GM23338 (cell line): Measurements from ENCODE around the gene ERC1.

Source experiments
- CREB1 ChIP-seq: fragments of 250-450 bp; sonication (Bioruptor Pico); IDR thresholded peaks from 2 replicates; pipeline ENCODE4 v1.5.0; 2020; ENCODE audit warnings: low read depth, mild to moderate bottlenecking, moderate library complexity
- EZH2 ChIP-seq: fragments of 200-600 bp; sonication (generic); IDR thresholded peaks from one replicate; pipeline ENCODE4 v1.8.0; 2017; ENCODE audit warnings: antibody characterized with exemption, mild to moderate bottlenecking, low read depth; ENCODE audit not compliant: unreplicated experiment
- EZH2phosphoT487 ChIP-seq: fragments of 200-600 bp; sonication (generic); IDR thresholded peaks from one replicate; pipeline ENCODE4 v1.8.1; 2018; ENCODE audit warnings: antibody characterized with exemption; ENCODE audit not compliant: unreplicated experiment
- JUNB ChIP-seq: IDR thresholded peaks from one replicate; pipeline ENCODE4 v1.6.1; 2016; ENCODE audit warnings: antibody characterized with exemption; ENCODE audit not compliant: unreplicated experiment
- NANOG ChIP-seq: IDR thresholded peaks from 2 replicates; pipeline ENCODE4 v1.6.1; 2016; ENCODE audit warnings: antibody characterized with exemption, borderline replicate concordance
- POLR2AphosphoS5 ChIP-seq: IDR thresholded peaks from 2 replicates; pipeline ENCODE4 v1.6.1; 2016; ENCODE audit warnings: antibody characterized with exemption, low read depth
- STAT1 ChIP-seq: IDR thresholded peaks from one replicate; pipeline ENCODE4 v1.6.1; 2016; ENCODE audit warnings: antibody characterized with exemption; ENCODE audit not compliant: unreplicated experiment
- ZNF114 ChIP-seq: fragments of 250-450 bp; sonication (Bioruptor Pico); IDR thresholded peaks from 2 replicates; pipeline ENCODE4 v1.5.0; 2020; ENCODE audit warnings: mild to moderate bottlenecking, moderate library complexity
- ZNF331 ChIP-seq: fragments of 250-450 bp; sonication (Bioruptor Pico); IDR thresholded peaks from 2 replicates; pipeline ENCODE4 v1.5.0; 2020; ENCODE audit warnings: low read depth, mild to moderate bottlenecking, moderate library complexity
- TF ChIP-seq, protein P1 (sequence below), 2 experiments: fragments of 200-600 bp in 1 of 2; sonication (generic) in 1 of 2; conservative IDR thresholded peaks; 2 replicates each; pipeline versions ENCODE4 v1.5.1 to v1.6.1; 2016 to 2017; ENCODE audit warnings: antibody characterized with exemption in 2 of 2, low read depth in 2 of 2, mild to moderate bottlenecking in 2 of 2, moderate library complexity in 1 of 2
- TF ChIP-seq, protein P2 (sequence below): IDR thresholded peaks from one replicate; pipeline ENCODE4 v1.6.1; 2018; ENCODE audit warnings: antibody characterized with exemption; ENCODE audit not compliant: unreplicated experiment
- TF ChIP-seq, protein P3 (sequence below): IDR thresholded peaks from 2 replicates; pipeline ENCODE4 v1.6.1; 2016; ENCODE audit warnings: antibody characterized with exemption
- TF ChIP-seq, protein P4 (sequence below): fragments of 250-450 bp; sonication (Bioruptor Pico); IDR thresholded peaks from 2 replicates; pipeline ENCODE4 v1.5.0; 2020; ENCODE audit warnings: mild to moderate bottlenecking, moderate library complexity

DNA sequence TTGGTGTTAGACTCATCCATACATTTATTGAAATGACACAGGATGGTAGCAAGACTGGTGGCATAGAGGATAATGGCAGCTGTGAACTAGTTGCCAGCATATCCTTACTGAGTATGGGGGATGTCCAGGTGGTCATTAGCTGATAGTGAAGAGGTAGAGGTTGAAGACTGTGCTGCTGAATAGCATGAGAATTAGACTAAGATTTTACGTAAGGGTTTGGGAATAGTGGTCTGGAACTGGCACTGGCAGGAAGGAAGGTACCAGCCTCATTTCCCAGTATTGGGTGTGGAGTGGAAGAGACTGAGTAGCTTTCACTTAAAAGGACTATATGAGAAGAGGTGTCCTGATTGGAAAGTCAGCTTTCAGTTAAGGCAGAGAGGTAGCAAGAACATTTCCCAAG, 6.5 kb downstream of the ERC1 start:
- TF ChIP-seq, protein P1, sequence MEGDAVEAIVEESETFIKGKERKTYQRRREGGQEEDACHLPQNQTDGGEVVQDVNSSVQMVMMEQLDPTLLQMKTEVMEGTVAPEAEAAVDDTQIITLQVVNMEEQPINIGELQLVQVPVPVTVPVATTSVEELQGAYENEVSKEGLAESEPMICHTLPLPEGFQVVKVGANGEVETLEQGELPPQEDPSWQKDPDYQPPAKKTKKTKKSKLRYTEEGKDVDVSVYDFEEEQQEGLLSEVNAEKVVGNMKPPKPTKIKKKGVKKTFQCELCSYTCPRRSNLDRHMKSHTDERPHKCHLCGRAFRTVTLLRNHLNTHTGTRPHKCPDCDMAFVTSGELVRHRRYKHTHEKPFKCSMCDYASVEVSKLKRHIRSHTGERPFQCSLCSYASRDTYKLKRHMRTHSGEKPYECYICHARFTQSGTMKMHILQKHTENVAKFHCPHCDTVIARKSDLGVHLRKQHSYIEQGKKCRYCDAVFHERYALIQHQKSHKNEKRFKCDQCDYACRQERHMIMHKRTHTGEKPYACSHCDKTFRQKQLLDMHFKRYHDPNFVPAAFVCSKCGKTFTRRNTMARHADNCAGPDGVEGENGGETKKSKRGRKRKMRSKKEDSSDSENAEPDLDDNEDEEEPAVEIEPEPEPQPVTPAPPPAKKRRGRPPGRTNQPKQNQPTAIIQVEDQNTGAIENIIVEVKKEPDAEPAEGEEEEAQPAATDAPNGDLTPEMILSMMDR (conservative IDR thresholded peaks at IDR 0.05; ENCODE audit: low read depth in 2 of 2), result no peak
- TF ChIP-seq CREB1 (no peak), EZH2 (no peak), STAT1 (no peak), POLR2AphosphoS5 (no peak), ZNF331 (CRISPR knock-in tag) (no peak), EZH2phosphoT487 (no peak), ZNF114 (CRISPR knock-in tag) (no peak), NANOG (no peak), JUNB (no peak)
- TF ChIP-seq, protein P2, sequence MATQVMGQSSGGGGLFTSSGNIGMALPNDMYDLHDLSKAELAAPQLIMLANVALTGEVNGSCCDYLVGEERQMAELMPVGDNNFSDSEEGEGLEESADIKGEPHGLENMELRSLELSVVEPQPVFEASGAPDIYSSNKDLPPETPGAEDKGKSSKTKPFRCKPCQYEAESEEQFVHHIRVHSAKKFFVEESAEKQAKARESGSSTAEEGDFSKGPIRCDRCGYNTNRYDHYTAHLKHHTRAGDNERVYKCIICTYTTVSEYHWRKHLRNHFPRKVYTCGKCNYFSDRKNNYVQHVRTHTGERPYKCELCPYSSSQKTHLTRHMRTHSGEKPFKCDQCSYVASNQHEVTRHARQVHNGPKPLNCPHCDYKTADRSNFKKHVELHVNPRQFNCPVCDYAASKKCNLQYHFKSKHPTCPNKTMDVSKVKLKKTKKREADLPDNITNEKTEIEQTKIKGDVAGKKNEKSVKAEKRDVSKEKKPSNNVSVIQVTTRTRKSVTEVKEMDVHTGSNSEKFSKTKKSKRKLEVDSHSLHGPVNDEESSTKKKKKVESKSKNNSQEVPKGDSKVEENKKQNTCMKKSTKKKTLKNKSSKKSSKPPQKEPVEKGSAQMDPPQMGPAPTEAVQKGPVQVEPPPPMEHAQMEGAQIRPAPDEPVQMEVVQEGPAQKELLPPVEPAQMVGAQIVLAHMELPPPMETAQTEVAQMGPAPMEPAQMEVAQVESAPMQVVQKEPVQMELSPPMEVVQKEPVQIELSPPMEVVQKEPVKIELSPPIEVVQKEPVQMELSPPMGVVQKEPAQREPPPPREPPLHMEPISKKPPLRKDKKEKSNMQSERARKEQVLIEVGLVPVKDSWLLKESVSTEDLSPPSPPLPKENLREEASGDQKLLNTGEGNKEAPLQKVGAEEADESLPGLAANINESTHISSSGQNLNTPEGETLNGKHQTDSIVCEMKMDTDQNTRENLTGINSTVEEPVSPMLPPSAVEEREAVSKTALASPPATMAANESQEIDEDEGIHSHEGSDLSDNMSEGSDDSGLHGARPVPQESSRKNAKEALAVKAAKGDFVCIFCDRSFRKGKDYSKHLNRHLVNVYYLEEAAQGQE, result no peak
- TF ChIP-seq, protein P3, sequence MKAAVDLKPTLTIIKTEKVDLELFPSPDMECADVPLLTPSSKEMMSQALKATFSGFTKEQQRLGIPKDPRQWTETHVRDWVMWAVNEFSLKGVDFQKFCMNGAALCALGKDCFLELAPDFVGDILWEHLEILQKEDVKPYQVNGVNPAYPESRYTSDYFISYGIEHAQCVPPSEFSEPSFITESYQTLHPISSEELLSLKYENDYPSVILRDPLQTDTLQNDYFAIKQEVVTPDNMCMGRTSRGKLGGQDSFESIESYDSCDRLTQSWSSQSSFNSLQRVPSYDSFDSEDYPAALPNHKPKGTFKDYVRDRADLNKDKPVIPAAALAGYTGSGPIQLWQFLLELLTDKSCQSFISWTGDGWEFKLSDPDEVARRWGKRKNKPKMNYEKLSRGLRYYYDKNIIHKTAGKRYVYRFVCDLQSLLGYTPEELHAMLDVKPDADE, result no peak
- TF ChIP-seq, protein P4, sequence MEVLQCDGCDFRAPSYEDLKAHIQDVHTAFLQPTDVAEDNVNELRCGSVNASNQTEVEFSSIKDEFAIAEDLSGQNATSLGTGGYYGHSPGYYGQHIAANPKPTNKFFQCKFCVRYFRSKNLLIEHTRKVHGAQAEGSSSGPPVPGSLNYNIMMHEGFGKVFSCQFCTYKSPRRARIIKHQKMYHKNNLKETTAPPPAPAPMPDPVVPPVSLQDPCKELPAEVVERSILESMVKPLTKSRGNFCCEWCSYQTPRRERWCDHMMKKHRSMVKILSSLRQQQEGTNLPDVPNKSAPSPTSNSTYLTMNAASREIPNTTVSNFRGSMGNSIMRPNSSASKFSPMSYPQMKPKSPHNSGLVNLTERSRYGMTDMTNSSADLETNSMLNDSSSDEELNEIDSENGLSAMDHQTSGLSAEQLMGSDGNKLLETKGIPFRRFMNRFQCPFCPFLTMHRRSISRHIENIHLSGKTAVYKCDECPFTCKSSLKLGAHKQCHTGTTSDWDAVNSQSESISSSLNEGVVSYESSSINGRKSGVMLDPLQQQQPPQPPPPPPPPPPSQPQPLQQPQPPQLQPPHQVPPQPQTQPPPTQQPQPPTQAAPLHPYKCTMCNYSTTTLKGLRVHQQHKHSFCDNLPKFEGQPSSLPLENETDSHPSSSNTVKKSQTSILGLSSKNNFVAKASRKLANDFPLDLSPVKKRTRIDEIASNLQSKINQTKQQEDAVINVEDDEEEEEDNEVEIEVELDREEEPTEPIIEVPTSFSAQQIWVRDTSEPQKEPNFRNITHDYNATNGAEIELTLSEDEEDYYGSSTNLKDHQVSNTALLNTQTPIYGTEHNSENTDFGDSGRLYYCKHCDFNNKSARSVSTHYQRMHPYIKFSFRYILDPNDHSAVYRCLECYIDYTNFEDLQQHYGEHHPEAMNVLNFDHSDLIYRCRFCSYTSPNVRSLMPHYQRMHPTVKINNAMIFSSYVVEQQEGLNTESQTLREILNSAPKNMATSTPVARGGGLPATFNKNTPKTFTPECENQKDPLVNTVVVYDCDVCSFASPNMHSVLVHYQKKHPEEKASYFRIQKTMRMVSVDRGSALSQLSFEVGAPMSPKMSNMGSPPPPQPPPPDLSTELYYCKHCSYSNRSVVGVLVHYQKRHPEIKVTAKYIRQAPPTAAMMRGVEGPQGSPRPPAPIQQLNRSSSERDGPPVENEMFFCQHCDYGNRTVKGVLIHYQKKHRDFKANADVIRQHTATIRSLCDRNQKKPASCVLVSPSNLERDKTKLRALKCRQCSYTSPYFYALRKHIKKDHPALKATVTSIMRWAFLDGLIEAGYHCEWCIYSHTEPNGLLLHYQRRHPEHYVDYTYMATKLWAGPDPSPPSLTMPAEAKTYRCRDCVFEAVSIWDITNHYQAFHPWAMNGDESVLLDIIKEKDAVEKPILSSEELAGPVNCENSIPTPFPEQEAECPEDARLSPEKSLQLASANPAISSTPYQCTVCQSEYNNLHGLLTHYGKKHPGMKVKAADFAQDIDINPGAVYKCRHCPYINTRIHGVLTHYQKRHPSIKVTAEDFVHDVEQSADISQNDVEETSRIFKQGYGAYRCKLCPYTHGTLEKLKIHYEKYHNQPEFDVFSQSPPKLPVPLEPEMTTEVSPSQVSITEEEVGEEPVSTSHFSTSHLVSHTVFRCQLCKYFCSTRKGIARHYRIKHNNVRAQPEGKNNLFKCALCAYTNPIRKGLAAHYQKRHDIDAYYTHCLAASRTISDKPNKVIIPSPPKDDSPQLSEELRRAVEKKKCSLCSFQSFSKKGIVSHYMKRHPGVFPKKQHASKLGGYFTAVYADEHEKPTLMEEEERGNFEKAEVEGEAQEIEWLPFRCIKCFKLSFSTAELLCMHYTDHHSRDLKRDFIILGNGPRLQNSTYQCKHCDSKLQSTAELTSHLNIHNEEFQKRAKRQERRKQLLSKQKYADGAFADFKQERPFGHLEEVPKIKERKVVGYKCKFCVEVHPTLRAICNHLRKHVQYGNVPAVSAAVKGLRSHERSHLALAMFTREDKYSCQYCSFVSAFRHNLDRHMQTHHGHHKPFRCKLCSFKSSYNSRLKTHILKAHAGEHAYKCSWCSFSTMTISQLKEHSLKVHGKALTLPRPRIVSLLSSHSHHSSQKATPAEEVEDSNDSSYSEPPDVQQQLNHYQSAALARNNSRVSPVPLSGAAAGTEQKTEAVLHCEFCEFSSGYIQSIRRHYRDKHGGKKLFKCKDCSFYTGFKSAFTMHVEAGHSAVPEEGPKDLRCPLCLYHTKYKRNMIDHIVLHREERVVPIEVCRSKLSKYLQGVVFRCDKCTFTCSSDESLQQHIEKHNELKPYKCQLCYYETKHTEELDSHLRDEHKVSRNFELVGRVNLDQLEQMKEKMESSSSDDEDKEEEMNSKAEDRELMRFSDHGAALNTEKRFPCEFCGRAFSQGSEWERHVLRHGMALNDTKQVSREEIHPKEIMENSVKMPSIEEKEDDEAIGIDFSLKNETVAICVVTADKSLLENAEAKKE (CRISPR knock-in tag), result no peak
